Psoas muscle (tissue), 8 donors: Measurements from ENCODE around the gene CFAP74. TPM values are rescaled to one million over a fixed set of nuclear protein-coding genes. Genes with fewer than 3 reads are reported as not detected.

Source experiments
- ATAC-seq, 4 donors: fragments of 200-7000 bp; cut with Tn5 transposase; one replicate each; pipeline ENCODE4 v1.9.1; 2020; ENCODE audit warnings: moderate library complexity in 3 of 4, mild to moderate bottlenecking in 2 of 4
- DNase-seq, 2 donors: peaks; one replicate each; pipeline ENCODE4 v3.0.0-alpha.2; 2020
- H3K27ac ChIP-seq: fragments of 200-600 bp; one replicate; pipeline ENCODE4 v1.8.0; 2022
- H3K27me3 ChIP-seq, 3 donors: fragments of 200-600 bp in 1 of 3; one replicate each; pipeline versions ENCODE4 v1.6.1 to v1.8.0; 2013 to 2022; ENCODE audit warnings: low read length in 2 of 3, mild to moderate bottlenecking in 2 of 3, moderate library complexity in 1 of 3; ENCODE audit not compliant: insufficient read depth in 3 of 3
- H3K36me3 ChIP-seq, 2 donors: fragments of 200-600 bp in 1 of 2; one replicate each; pipeline versions ENCODE4 v1.6.1 to v1.8.0; 2013 to 2022; ENCODE audit warnings: low read depth in 1 of 2, mild to moderate bottlenecking in 1 of 2, moderate library complexity in 1 of 2; ENCODE audit not compliant: insufficient read depth in 1 of 2
- H3K4me1 ChIP-seq: fragments of 200-600 bp; one replicate; pipeline ENCODE4 v1.8.0; 2022
- H3K4me3 ChIP-seq: fragments of 200-600 bp; one replicate; pipeline ENCODE4 v1.8.0; 2022; ENCODE audit warnings: mild to moderate bottlenecking
- H3K9me3 ChIP-seq: fragments of 200-600 bp; one replicate; pipeline ENCODE4 v1.8.0; 2022
- CTCF ChIP-seq: fragments of 200-600 bp; IDR thresholded peaks from one replicate; pipeline ENCODE4 v1.8.0; 2022; ENCODE audit warnings: antibody characterized with exemption
- WGBS, 3 donors: extraction: QIAGEN DNeasy Blood & Tissue Kit; methylation state at CpG; one replicate each; pipeline versions ENCODE4 v1.1.6 to v1.1.7; 2013; 5-methylcytosine and 5-hydroxymethylcytosine counted together
- intact Hi-C, 2 donors: fragments of 100-400 bp; cut with DNase I; formaldehyde crosslinking; loops; one replicate each; pipeline versions ENCODE4 v1.11.0 to v1.14.2; 2022
- polyA plus RNA-seq, 3 donors: library from polyadenylated mRNA; stranded (reverse); fragments of 200-250 nt; gene quantifications; one replicate each; pipeline ENCODE4 v1.2.3, GENCODE V29; 2013
- total RNA-seq, 4 donors: library from RNA; stranded (reverse); fragmentation: NEBNext Ultra II Directional in 2 of 4; extraction: Animal tissue kit (Norgen Biotek cat#: 25700) in 2 of 4; gene quantifications; one replicate each; pipeline versions ENCODE4 v1.2.1 to v1.2.4, GENCODE V29; 2021 to 2023
- donor health status: healthy with polysubstance abuse.
- donor health status: DM: no; HTN: no; CAD: no; lungs with moderate emphysema.
- donor health status: Bipolar disorder and iron deficiency.
- donor health status: healthy.
- donor health status: DM: yes; HTN: yes; CAD: no.
- donor health status: DM: no; HTN: no; CAD: no.
- donor health status: DM: no; HTN: no; CAD: no.
- donor health status: DM: yes; HTN: yes; CAD: no.

The CFAP74 gene
- total and polyA plus RNA-seq, 7 donors: 0.01 to 0.05 TPM; not detected in 5

DNA sequence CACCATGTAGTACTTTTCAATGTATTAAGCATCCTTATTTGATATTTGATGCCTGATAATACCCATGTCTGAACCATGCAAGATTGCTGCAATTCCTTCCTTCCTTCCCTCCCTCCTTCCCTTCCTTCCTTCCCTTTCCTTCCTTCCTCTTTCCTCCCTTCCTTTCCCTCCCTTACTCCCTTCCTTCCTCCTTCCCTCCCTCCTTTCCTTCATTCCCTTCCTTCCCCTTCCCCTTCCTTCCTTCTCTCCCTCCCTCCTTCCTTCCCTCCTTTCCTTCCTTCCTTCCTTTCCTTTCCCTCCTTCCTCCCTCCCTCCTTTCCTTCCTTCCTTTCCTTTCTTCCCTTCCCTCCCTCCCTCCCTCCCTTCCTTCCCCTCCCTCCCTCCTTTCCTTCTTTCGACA, 54.8 kb downstream of the CFAP74 start:
- Histone ChIP-seq H3K36me3 (no peaks in the 10 kb centered on the region), H3K4me1 (no peaks in the 10 kb centered on the region), H3K27me3 (peaks cover 0 to 40% (median 0%) of the 10 kb centered on the region in 3 donors), H3K9me3 (no peaks in the 10 kb centered on the region), H3K4me3 (no peak overlapping the region), H3K27ac (no peak overlapping the region)
- 40 to 60% (median 46%) methylated on average over 1 of the region's 1 CpG for WGBS, 3 donors
- ATAC-seq (no peak), DNase-seq (no peak)
- intact Hi-C loops: no loop called here
- no peak for TF ChIP-seq CTCF

- Histone ChIP-seq H3K4me3 (no peak overlapping the region), H3K27me3 (peaks cover 0 to 46% (median 0%) of the 10 kb centered on the region in 3 donors), H3K9me3 (no peaks in the 10 kb centered on the region), H3K27ac (no peak overlapping the region), H3K4me1 (no peaks in the 10 kb centered on the region), H3K36me3 (no peaks in the 10 kb centered on the region)
- peak in 1 of 2 donors; percentile 5 for DNase-seq
- no peak for TF ChIP-seq CTCF
- intact Hi-C loops: no loop called here
- 57 to 66% (median 64%) methylated on average over 14 of the region's 14 CpGs for WGBS, 3 donors
- ATAC-seq: no peak
Observed at GRCh38 chr1:1947493-1947892, 56.1 kb downstream of the CFAP74 start.

- TF ChIP-seq CTCF: no peak
- H3K36me3 ChIP-seq: no peaks in the 10 kb centered on the region
- H3K9me3 ChIP-seq: no peaks in the 10 kb centered on the region
- peaks cover 0 to 54% (median 0%) of the 10 kb centered on the region in 3 donors for H3K27me3 ChIP-seq
- intact Hi-C loops: no loop called here
- H3K4me1 ChIP-seq: no peaks in the 10 kb centered on the region
- WGBS, 3 donors: 14 to 25% (median 14%) methylated on average over 11 of the region's 11 CpGs
- DNase-seq (peak; percentile 55 to 82), ATAC-seq (peak in 1 of 4 donors; percentile 27)
- no peak overlapping the region for H3K4me3 ChIP-seq
- no peak overlapping the region for H3K27ac ChIP-seq
Observed at GRCh38 chr1:1946540-1946939, 57.0 kb downstream of the CFAP74 start.

GRCh38 chr1:1945782-1946393, 57.7 kb downstream of the CFAP74 start:
- Histone ChIP-seq H3K9me3 (no peaks in the 10 kb centered on the region), H3K4me1 (no peaks in the 10 kb centered on the region), H3K27ac (no peak overlapping the region), H3K4me3 (no peak overlapping the region), H3K36me3 (no peaks in the 10 kb centered on the region), H3K27me3 (peaks cover 0 to 55% (median 0%) of the 10 kb centered on the region in 3 donors)
- DNase-seq (no peak), ATAC-seq (no peak)
- intact Hi-C loops: no loop called here
- no peak for TF ChIP-seq CTCF
- WGBS, 3 donors: 59 to 77% (median 66%) methylated on average over 29 of the region's 29 CpGs
